K562 (cell line): ENCODE data around the gene PPP1R16B. TPM values are rescaled to one million over a fixed set of nuclear protein-coding genes. Genes with fewer than 3 reads are reported as not detected.

Experiments used
- ATAC-seq: fragments of 200-7000 bp; cut with Tn5 transposase; 3 replicates; pipeline ENCODE4 v1.9.1; 2020; ENCODE audit warnings: moderate library complexity
- BruUV-seq: library from RNA; stranded (reverse); fragments of 400-500 nt; replicated peaks from 2 replicates; lab custom pipeline; 2021; lab: Mats Ljungman, UMichigan
- CTCF ChIA-PET: fragments of 300-600 bp; formaldehyde crosslinking; extraction: SDS; loops from one replicate; lab custom pipeline; 2021; ENCODE audit warnings: low intra/inter-chr PET ratio; lab: Yijun Ruan, JAX
- POLR2A ChIA-PET: fragments of 300-600, 350-650 bp; sonication (Branson Sonifier 250); formaldehyde crosslinking; extraction: SDS; loops from one replicate; lab custom pipeline; 2021; ENCODE audit warnings: antibody characterized with exemption, inconsistent platforms; lab: Yijun Ruan, JAX
- DNase-seq, 4 experiments: peaks; one replicate each; pipeline versions ENCODE4 v3.0.0 to v3.0.0-alpha.2; 2011 to 2018; ENCODE audit warnings: low spot score in 3 of 4, mixed read lengths in 3 of 4; ENCODE audit errors: extremely low read depth in 1 of 4
- FAIRE-seq: peaks from 2 replicates; lab custom pipeline; 2011; peaks lifted over from hg19 to GRCh38; lab: Jason Lieb, UNC
- H2AFZ ChIP-seq: 2 replicates; pipeline ENCODE4 v1.6.0; 2011; ENCODE audit warnings: low read depth, low read length, control low read depth, inconsistent platforms
- H3K27ac ChIP-seq: fragments of 200-600 bp; 3 replicates; pipeline ENCODE4 v1.8.0; 2011; ENCODE audit warnings: low read depth, mild to moderate bottlenecking, control low read depth, inconsistent platforms, low read length, moderate library complexity, mixed read lengths; ENCODE audit errors: extremely low read depth
- H3K27me3 ChIP-seq, 2 experiments: fragments of 300-600 bp in 1 of 2; 2 replicates in 1 of 2; 3 replicates in 1 of 2; pipeline versions ENCODE4 v1.6.0 to v1.8.0; 2011; ENCODE audit warnings: inconsistent platforms in 2 of 2, low read length in 2 of 2, mild to moderate bottlenecking in 1 of 2, mixed read lengths in 1 of 2, moderate library complexity in 1 of 2; ENCODE audit not compliant: control insufficient read depth in 2 of 2, insufficient read depth in 2 of 2
- H3K36me3 ChIP-seq: fragments of 300-600 bp; 3 replicates; pipeline ENCODE4 v1.8.0; 2011; ENCODE audit warnings: mild to moderate bottlenecking, low read length, inconsistent platforms; ENCODE audit not compliant: control insufficient read depth, insufficient read depth
- H3K4me1 ChIP-seq, 2 experiments: fragments of 200-600 bp in 1 of 2; replicated peaks in 1 of 2; 2 replicates in 1 of 2; 3 replicates in 1 of 2; pipeline versions ENCODE4 v1.5.1 to v1.8.0; 2011; ENCODE audit warnings: inconsistent platforms in 2 of 2, low read length in 2 of 2, mild to moderate bottlenecking in 1 of 2, mixed read lengths in 1 of 2, moderate library complexity in 1 of 2; ENCODE audit not compliant: control insufficient read depth in 2 of 2, insufficient read depth in 2 of 2
- H3K4me2 ChIP-seq: 2 replicates; pipeline ENCODE4 v1.6.1; 2011; ENCODE audit warnings: low read length, control low read depth, inconsistent platforms, mixed read lengths; ENCODE audit not compliant: insufficient read depth
- H3K4me3 ChIP-seq: fragments of 200-600 bp; sonication (generic), shearing (Covaris generic); 2 replicates; pipeline ENCODE4 v1.5.1; 2016; ENCODE audit warnings: control low read depth, inconsistent platforms
- H3K79me2 ChIP-seq: fragments of 200-600 bp; 3 replicates; pipeline ENCODE4 v1.8.0; 2011; ENCODE audit warnings: low read length, inconsistent platforms; ENCODE audit not compliant: control insufficient read depth, insufficient read depth
- H3K9ac ChIP-seq, 2 experiments: 2 replicates each; pipeline versions ENCODE4 v1.6.0 to v1.6.1; 2011; ENCODE audit warnings: low read depth in 2 of 2, low read length in 2 of 2, control low read depth in 1 of 2, inconsistent platforms in 1 of 2, mild to moderate bottlenecking in 1 of 2, mixed read lengths in 1 of 2; ENCODE audit not compliant: insufficient read depth in 1 of 2
- H3K9me1 ChIP-seq: one replicate; pipeline ENCODE4 v1.6.0; 2011; ENCODE audit warnings: inconsistent platforms, mild to moderate bottlenecking, low read length, moderate library complexity; ENCODE audit not compliant: control insufficient read depth, insufficient read depth
- H3K9me3 ChIP-seq: replicated peaks from 2 replicates; pipeline ENCODE4 v1.5.1; 2011; ENCODE audit warnings: low read depth, low read length, inconsistent platforms; ENCODE audit not compliant: control insufficient read depth, insufficient read depth
- H4K20me1 ChIP-seq: replicated peaks from 2 replicates; pipeline ENCODE4 v1.6.1; 2011; ENCODE audit warnings: low read length, inconsistent platforms, mixed read lengths; ENCODE audit not compliant: control insufficient read depth, insufficient read depth
- ATF7 ChIP-seq: fragments of 450-650 bp; IDR thresholded peaks from 2 replicates; pipeline ENCODE4 v1.7.1; 2014; ENCODE audit warnings: mild to moderate bottlenecking, moderate library complexity
- CEBPG ChIP-seq, 3 experiments: fragments of 200-800 bp in 1 of 3; sonication (Bioruptor generic) in 1 of 3; sonication (generic) in 1 of 3; formaldehyde crosslinking in 1 of 3; IDR thresholded peaks in 2 of 3; conservative IDR thresholded peaks in 1 of 3; 2 replicates each; pipeline versions ENCODE4 v1.6.1 to v1.8.0; 2016 to 2022; ENCODE audit warnings: missing compliant biosample characterization in 2 of 3, missing genetic modification characterization in 2 of 3, mild to moderate bottlenecking in 1 of 3, missing genetic modification reagents in 1 of 3
- FOSL1 ChIP-seq: fragments of 200-800 bp; sonication (Bioruptor generic); conservative IDR thresholded peaks from 2 replicates; pipeline ENCODE4 v1.6.1; 2016; ENCODE audit warnings: missing genetic modification characterization, missing compliant biosample characterization
- GABPB1 ChIP-seq: sonication (generic); formaldehyde crosslinking; IDR thresholded peaks from 2 replicates; pipeline ENCODE4 v1.8.0; 2022; ENCODE audit warnings: mild to moderate bottlenecking, missing genetic modification reagents
- PHTF2 ChIP-seq: fragments of 250-450 bp; sonication (Bioruptor Pico); IDR thresholded peaks from 2 replicates; pipeline ENCODE4 v1.5.0; 2021; ENCODE audit warnings: mild to moderate bottlenecking
- RAD21 ChIP-seq, 2 experiments: fragments of 250-450 bp in 1 of 2; fragments of 450-650 bp in 1 of 2; sonication (Bioruptor Pico) in 1 of 2; formaldehyde crosslinking in 1 of 2; IDR thresholded peaks in 1 of 2; conservative IDR thresholded peaks in 1 of 2; 2 replicates each; pipeline versions ENCODE4 v1.4.0 to v1.8.0; 2020 to 2022; ENCODE audit warnings: mild to moderate bottlenecking in 2 of 2, moderate library complexity in 1 of 2
- RB1 ChIP-seq: fragments of 450-650 bp; IDR thresholded peaks from 2 replicates; pipeline ENCODE4 v1.6.1; 2017; ENCODE audit warnings: low read depth, mild to moderate bottlenecking
- RCOR1 ChIP-seq, 2 experiments: IDR thresholded peaks; 2 replicates each; pipeline ENCODE4 v1.6.1; 2012; ENCODE audit warnings: low read depth in 2 of 2, low read length in 2 of 2, borderline replicate concordance in 1 of 2, improper control_type of control experiment in 1 of 2
- RFX5 ChIP-seq: IDR thresholded peaks from 2 replicates; pipeline ENCODE4 v1.6.1; 2011; ENCODE audit warnings: low read depth, mild to moderate bottlenecking, improper control_type of control experiment, low read length
- TAF9B ChIP-seq: fragments of 450-650 bp; IDR thresholded peaks from 2 replicates; pipeline ENCODE4 v1.6.1; 2018; ENCODE audit warnings: mild to moderate bottlenecking; ENCODE audit not compliant: partially characterized antibody
- ZNF217 ChIP-seq: sonication (generic); formaldehyde crosslinking; IDR thresholded peaks from 2 replicates; pipeline ENCODE4 v1.8.0; 2022; ENCODE audit warnings: mild to moderate bottlenecking, missing genetic modification reagents
- ZNF707 ChIP-seq: fragments of 250-450 bp; sonication (Bioruptor Pico); conservative IDR thresholded peaks from 2 replicates; pipeline ENCODE4 v1.8.0; 2022; ENCODE audit warnings: inconsistent platforms, mild to moderate bottlenecking, moderate library complexity
- WGBS: fragments of 100-300 bp; shearing (Covaris generic); methylation state at CpG from one replicate; pipeline ENCODE4 v1.1.6; 2016; ENCODE audit warnings: low coverage, mixed read lengths; ENCODE audit not compliant: insufficient coverage; ENCODE audit errors: missing lambda C conversion rate; 5-methylcytosine and 5-hydroxymethylcytosine counted together
- in situ Hi-C: fragments of 300-500 bp; cut with MboI; formaldehyde crosslinking; loops from 4 replicates; pipeline ENCODE4 v1.15.0; 2018; ENCODE audit warnings: inconsistent platforms, mixed read lengths
- intact Hi-C: fragments of 100-400 bp; cut with micrococcal nuclease; formaldehyde crosslinking; loops from 2 replicates; pipeline ENCODE4 v1.14.2; 2022
- polyA plus RNA-seq, 8 experiments: library from polyadenylated mRNA; depleted of rRNA in 4 of 8; stranded (reverse) in 5 of 8; unstranded in 3 of 8; fragments of >200 nt; fragmentation: Nextera tagmentation in 2 of 8; fragmentation: Illumina TruSeq in 1 of 8; extraction: Ambion mirVana in 2 of 8; extraction: Trizol in 1 of 8; gene quantifications; 2 replicates each; pipeline versions ENCODE4 v1.2.1 to v1.2.3, GENCODE V29; 2011 to 2014; ENCODE audit warnings: inconsistent platforms in 1 of 8, missing spikeins in 1 of 8
- total RNA-seq, 7 experiments: library from RNA; depleted of rRNA in 6 of 7; stranded (reverse); fragments of >200 nt in 6 of 7; fragmentation: Illumina TruSeq in 2 of 7; extraction: Trizol in 2 of 7; gene quantifications; 2 replicates each; pipeline versions ENCODE4 v1.2.1 to v1.2.3, GENCODE V29; 2011 to 2021; ENCODE audit warnings: low replicate concordance in 1 of 7
- TF ChIP-seq, protein P1 (sequence below): fragments of 250-450 bp; sonication (Bioruptor Pico); IDR thresholded peaks from 2 replicates; pipeline ENCODE4 v1.4.0; 2020; ENCODE audit warnings: mild to moderate bottlenecking
- TF ChIP-seq, protein P2 (sequence below), 2 experiments: fragments of 450-650 bp in 1 of 2; sonication (generic) in 1 of 2; formaldehyde crosslinking in 1 of 2; IDR thresholded peaks in 1 of 2; conservative IDR thresholded peaks in 1 of 2; 2 replicates each; pipeline versions ENCODE4 v1.6.1 to v1.8.1; 2016 to 2023; ENCODE audit warnings: mild to moderate bottlenecking in 2 of 2, moderate library complexity in 2 of 2, inconsistent platforms in 1 of 2, missing genetic modification reagents in 1 of 2
- TF ChIP-seq, protein P3 (sequence below), 3 experiments: IDR thresholded peaks in 2 of 3; conservative IDR thresholded peaks in 1 of 3; 2 replicates each; pipeline ENCODE4 v1.5.1; 2011 to 2012; ENCODE audit warnings: low read length in 3 of 3, mild to moderate bottlenecking in 3 of 3, control low read depth in 2 of 3, improper control_type of control experiment in 1 of 3, inconsistent platforms in 1 of 3, low read depth in 1 of 3, mixed read lengths in 1 of 3, moderate library complexity in 1 of 3; ENCODE audit not compliant: insufficient read depth in 2 of 3

PPP1R16B gene
- total and polyA plus RNA-seq, 9 of the 15 experiments (the other 6 are each of a cell fraction or from before 2014, with no cell fraction given) = 1.5 to 11.5 (median 6.8) TPM

GRCh38 chr20:38934530-38934929, 129.0 kb downstream of the PPP1R16B start (continued):
- TF ChIP-seq PHTF2 = no peak

GRCh38 chr20:38935285-38935684, 129.8 kb downstream of the PPP1R16B start:
- no peak overlapping the region for H3K4me2 ChIP-seq
- no peak for FAIRE-seq
- H3K9me3 ChIP-seq = no peaks in the 10 kb centered on the region
- ATAC-seq = peak; percentile 44
- no peak overlapping the region for H3K4me3 ChIP-seq
- intact Hi-C loops = no loop called here
- peak overlapping the region; percentile 35; the same call in 1 of the 3 replicates for H3K27ac ChIP-seq
- H4K20me1 ChIP-seq = peaks cover 42% of the 10 kb centered on the region
- H2AFZ ChIP-seq = no peak overlapping the region
- DNase-seq = no peak
- BruUV-seq = no TSS peak
- peaks cover 100% of the 10 kb centered on the region for H3K79me2 ChIP-seq
- WGBS = 52% methylated on average over 3 of the region's 3 CpGs
- CTCF ChIA-PET = interaction anchor here (0.6 to 0.7 kb wide), 3 partner anchors 77 to 289 kb away, joined by 3 read pairs; no protein-coding TSS in a partner anchor
- peaks cover 14% of the 10 kb centered on the region for H3K9me1 ChIP-seq
- peaks cover 0 to 40% of the 10 kb centered on the region in 2 experiments; a peak in 3 of 5 replicates for H3K4me1 ChIP-seq
- peaks cover 98% of the 10 kb centered on the region for H3K36me3 ChIP-seq
- no peaks in the 10 kb centered on the region for H3K27me3 ChIP-seq
- POLR2A ChIA-PET = interaction anchor here (1.2 to 1.3 kb wide), 2 partner anchors 10 to 27 kb away, joined by 5 to 6 read pairs; partner anchors contain the start of gene DHX35
- no peak overlapping the region for H3K9ac ChIP-seq
- in situ Hi-C loops = no loop called here
- no peak for TF ChIP-seq ZNF707 (CRISPR knock-in tag)
- 0 out of 2 replicates have a peak, but pooled peaks have one; percentile 27 for TF ChIP-seq FOSL1
- TF ChIP-seq RCOR1 (IDR thresholded peaks at IDR 0.05; ENCODE audit: borderline replicate concordance in 1 of 2, low read depth in 2 of 2, low read length in 2 of 2) = no peak
- no peak for TF ChIP-seq RFX5
- TF ChIP-seq RB1 = no peak
- no peak for TF ChIP-seq GABPB1 (CRISPR knock-in tag)
- TF ChIP-seq RAD21 (CRISPR knock-in tag; conservative IDR thresholded peaks at IDR 0.05 in 1 of 2, IDR thresholded peaks at IDR 0.05 in 1 of 2) = peak in 1 of 2 experiments; percentile 28; a peak in 2 of 4 replicates
- no peak for TF ChIP-seq ATF7
- TF ChIP-seq, protein P1, sequence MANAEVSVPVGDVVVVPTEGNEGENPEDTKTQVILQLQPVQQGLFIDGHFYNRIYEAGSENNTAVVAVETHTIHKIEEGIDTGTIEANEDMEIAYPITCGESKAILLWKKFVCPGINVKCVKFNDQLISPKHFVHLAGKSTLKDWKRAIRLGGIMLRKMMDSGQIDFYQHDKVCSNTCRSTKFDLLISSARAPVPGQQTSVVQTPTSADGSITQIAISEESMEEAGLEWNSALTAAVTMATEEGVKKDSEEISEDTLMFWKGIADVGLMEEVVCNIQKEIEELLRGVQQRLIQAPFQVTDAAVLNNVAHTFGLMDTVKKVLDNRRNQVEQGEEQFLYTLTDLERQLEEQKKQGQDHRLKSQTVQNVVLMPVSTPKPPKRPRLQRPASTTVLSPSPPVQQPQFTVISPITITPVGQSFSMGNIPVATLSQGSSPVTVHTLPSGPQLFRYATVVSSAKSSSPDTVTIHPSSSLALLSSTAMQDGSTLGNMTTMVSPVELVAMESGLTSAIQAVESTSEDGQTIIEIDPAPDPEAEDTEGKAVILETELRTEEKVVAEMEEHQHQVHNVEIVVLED (CRISPR knock-in tag) = no peak
- peak; percentile 65 for TF ChIP-seq CEBPG (CRISPR knock-in tag; IDR thresholded peaks at IDR 0.05)
- TF ChIP-seq CEBPG (tag; conservative IDR thresholded peaks at IDR 0.05 in 1 of 2, IDR thresholded peaks at IDR 0.05 in 1 of 2) = no peak
- no peak for TF ChIP-seq ZNF217 (CRISPR knock-in tag)
- TF ChIP-seq TAF9B = no peak
- TF ChIP-seq, protein P2, sequence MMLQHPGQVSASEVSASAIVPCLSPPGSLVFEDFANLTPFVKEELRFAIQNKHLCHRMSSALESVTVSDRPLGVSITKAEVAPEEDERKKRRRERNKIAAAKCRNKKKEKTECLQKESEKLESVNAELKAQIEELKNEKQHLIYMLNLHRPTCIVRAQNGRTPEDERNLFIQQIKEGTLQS (IDR thresholded peaks at IDR 0.05) = peak; percentile 61
- TF ChIP-seq, protein P2 (CRISPR knock-in tag; conservative IDR thresholded peaks at IDR 0.05) = no peak
- TF ChIP-seq, protein P3, sequence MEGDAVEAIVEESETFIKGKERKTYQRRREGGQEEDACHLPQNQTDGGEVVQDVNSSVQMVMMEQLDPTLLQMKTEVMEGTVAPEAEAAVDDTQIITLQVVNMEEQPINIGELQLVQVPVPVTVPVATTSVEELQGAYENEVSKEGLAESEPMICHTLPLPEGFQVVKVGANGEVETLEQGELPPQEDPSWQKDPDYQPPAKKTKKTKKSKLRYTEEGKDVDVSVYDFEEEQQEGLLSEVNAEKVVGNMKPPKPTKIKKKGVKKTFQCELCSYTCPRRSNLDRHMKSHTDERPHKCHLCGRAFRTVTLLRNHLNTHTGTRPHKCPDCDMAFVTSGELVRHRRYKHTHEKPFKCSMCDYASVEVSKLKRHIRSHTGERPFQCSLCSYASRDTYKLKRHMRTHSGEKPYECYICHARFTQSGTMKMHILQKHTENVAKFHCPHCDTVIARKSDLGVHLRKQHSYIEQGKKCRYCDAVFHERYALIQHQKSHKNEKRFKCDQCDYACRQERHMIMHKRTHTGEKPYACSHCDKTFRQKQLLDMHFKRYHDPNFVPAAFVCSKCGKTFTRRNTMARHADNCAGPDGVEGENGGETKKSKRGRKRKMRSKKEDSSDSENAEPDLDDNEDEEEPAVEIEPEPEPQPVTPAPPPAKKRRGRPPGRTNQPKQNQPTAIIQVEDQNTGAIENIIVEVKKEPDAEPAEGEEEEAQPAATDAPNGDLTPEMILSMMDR (IDR thresholded peaks at IDR 0.05 in 2 of 3, conservative IDR thresholded peaks at IDR 0.05 in 1 of 3; ENCODE audit: insufficient read depth in 2 of 3, low read depth in 1 of 3, low read length in 3 of 3) = 0 out of 6 replicates have a peak, but pooled peaks of 2 of the 3 experiments have one; percentile 12 to 37
